SK-N-SH treated with all-trans-retinoic acid at 6 μM for 48 hours (cell line): ENCODE measurements around the gene UFD1.

Source experiments
- ATAC-seq: fragments of 200-7000 bp; cut with Tn5 transposase; 3 replicates; pipeline ENCODE4 v1.9.1; 2020; ENCODE audit warnings: mild to moderate bottlenecking, moderate library complexity
- ARNTL ChIP-seq: fragments of 450-650 bp; formaldehyde crosslinking; IDR thresholded peaks from 2 replicates; pipeline ENCODE4 v1.5.0; 2020; ENCODE audit warnings: low read depth, mild to moderate bottlenecking, moderate library complexity, borderline replicate concordance
- BACH2 ChIP-seq: fragments of 250-450 bp; sonication (Bioruptor Pico); IDR thresholded peaks from 2 replicates; pipeline ENCODE4 v1.9.0; 2021; ENCODE audit warnings: mild to moderate bottlenecking, borderline replicate concordance
- CREB5 ChIP-seq: fragments of 250-450 bp; sonication (Bioruptor Pico); IDR thresholded peaks from 2 replicates; pipeline ENCODE4 v1.5.1; 2020; ENCODE audit warnings: low read depth, mild to moderate bottlenecking, moderate library complexity
- CSDC2 ChIP-seq: fragments of 250-450 bp; sonication (Bioruptor Pico); IDR thresholded peaks from 2 replicates; pipeline ENCODE4 v1.5.0; 2020; ENCODE audit warnings: mild to moderate bottlenecking, moderate library complexity
- CSRNP3 ChIP-seq: fragments of 250-450 bp; sonication (Bioruptor Pico); IDR thresholded peaks from 2 replicates; pipeline ENCODE4 v1.5.1; 2021; ENCODE audit warnings: mild to moderate bottlenecking, moderate library complexity
- ESRRG ChIP-seq: fragments of 250-450 bp; sonication (Bioruptor Pico); IDR thresholded peaks from 2 replicates; pipeline ENCODE4 v1.6.1; 2021; ENCODE audit warnings: mild to moderate bottlenecking
- GLIS3 ChIP-seq: fragments of 250-450 bp; sonication (Bioruptor Pico); IDR thresholded peaks from 2 replicates; pipeline ENCODE4 v1.5.0; 2020; ENCODE audit warnings: mild to moderate bottlenecking, moderate library complexity
- ISL1 ChIP-seq: fragments of 250-450 bp; sonication (Bioruptor Pico); IDR thresholded peaks from 2 replicates; pipeline ENCODE4 v2.1.2; 2022; ENCODE audit warnings: mild to moderate bottlenecking, moderate library complexity
- OSR1 ChIP-seq: fragments of 250-450 bp; sonication (Bioruptor Pico); IDR thresholded peaks from 2 replicates; pipeline ENCODE4 v1.8.0; 2022; ENCODE audit warnings: moderate library complexity, mild to moderate bottlenecking, inconsistent platforms
- POU6F1 ChIP-seq: fragments of 250-450 bp; sonication (Bioruptor Pico); IDR thresholded peaks from 2 replicates; pipeline ENCODE4 v1.8.0; 2021; ENCODE audit warnings: low read depth, mild to moderate bottlenecking, moderate library complexity, borderline replicate concordance
- PPARA ChIP-seq: fragments of 250-450 bp; sonication (Bioruptor Pico); IDR thresholded peaks from 2 replicates; pipeline ENCODE4 v1.5.0; 2020; ENCODE audit warnings: mild to moderate bottlenecking, borderline replicate concordance
- RARB ChIP-seq: fragments of 250-450 bp; sonication (Bioruptor Pico); IDR thresholded peaks from 2 replicates; pipeline ENCODE4 v1.8.0; 2021; ENCODE audit warnings: mild to moderate bottlenecking, moderate library complexity
- SNAI2 ChIP-seq: fragments of 250-450 bp; sonication (Bioruptor Pico); IDR thresholded peaks from 2 replicates; pipeline ENCODE4 v1.5.0; 2020; ENCODE audit warnings: mild to moderate bottlenecking, moderate library complexity
- ZC3H10 ChIP-seq: fragments of 250-450 bp; sonication (Bioruptor Pico); IDR thresholded peaks from 2 replicates; pipeline ENCODE4 v1.5.1; 2021; ENCODE audit warnings: mild to moderate bottlenecking, moderate library complexity
- ZFP3 ChIP-seq: fragments of 250-450 bp; sonication (Bioruptor Pico); IDR thresholded peaks from 2 replicates; pipeline ENCODE4 v1.5.0; 2020; ENCODE audit warnings: mild to moderate bottlenecking, moderate library complexity
- ZFP30 ChIP-seq: fragments of 450-650 bp; formaldehyde crosslinking; IDR thresholded peaks from 2 replicates; pipeline ENCODE4 v1.5.0; 2022; ENCODE audit warnings: mild to moderate bottlenecking, moderate library complexity
- ZNF70 ChIP-seq: fragments of 450-650 bp; formaldehyde crosslinking; IDR thresholded peaks from 2 replicates; pipeline ENCODE4 v1.5.0; 2020; ENCODE audit warnings: mild to moderate bottlenecking, moderate library complexity
- TF ChIP-seq, protein P1 (sequence below): fragments of 250-450 bp; sonication (Bioruptor Pico); IDR thresholded peaks from 2 replicates; pipeline ENCODE4 v1.5.0; 2020; ENCODE audit warnings: mild to moderate bottlenecking, moderate library complexity
- TF ChIP-seq, protein P2 (sequence below): fragments of 250-450 bp; sonication (Bioruptor Pico); IDR thresholded peaks from 2 replicates; pipeline ENCODE4 v1.8.0; 2020; ENCODE audit warnings: mild to moderate bottlenecking, moderate library complexity, borderline replicate concordance

UFD1 gene

DNA sequence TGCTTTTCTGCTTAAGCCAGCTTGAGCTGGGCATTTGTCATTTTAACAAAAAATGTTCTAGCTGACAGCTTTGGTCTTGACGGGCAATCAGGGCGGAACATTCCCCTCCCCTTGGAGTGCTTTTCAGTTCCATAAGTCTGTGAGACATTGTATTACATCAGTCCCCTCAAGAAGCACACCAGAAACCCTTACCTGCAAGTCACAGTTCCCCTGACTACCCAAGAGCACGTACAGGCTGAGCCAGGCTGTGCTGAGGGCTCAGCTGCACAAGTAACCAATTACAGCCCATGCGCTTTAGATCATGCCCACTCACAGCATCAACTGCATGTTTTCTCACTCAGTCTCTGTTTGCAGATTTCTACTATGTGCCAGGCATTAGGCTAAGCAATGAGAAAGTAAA, 66.5 kb downstream of the UFD1 start:
- no peak for ATAC-seq
- no peak for TF ChIP-seq GLIS3
- TF ChIP-seq CREB5, result no peak
- no peak for TF ChIP-seq ARNTL (CRISPR knock-in tag)
- TF ChIP-seq ZFP3, result no peak
- no peak for TF ChIP-seq ESRRG (CRISPR knock-in tag)
- no peak for TF ChIP-seq ZNF70 (CRISPR knock-in tag)
- TF ChIP-seq, protein P1, sequence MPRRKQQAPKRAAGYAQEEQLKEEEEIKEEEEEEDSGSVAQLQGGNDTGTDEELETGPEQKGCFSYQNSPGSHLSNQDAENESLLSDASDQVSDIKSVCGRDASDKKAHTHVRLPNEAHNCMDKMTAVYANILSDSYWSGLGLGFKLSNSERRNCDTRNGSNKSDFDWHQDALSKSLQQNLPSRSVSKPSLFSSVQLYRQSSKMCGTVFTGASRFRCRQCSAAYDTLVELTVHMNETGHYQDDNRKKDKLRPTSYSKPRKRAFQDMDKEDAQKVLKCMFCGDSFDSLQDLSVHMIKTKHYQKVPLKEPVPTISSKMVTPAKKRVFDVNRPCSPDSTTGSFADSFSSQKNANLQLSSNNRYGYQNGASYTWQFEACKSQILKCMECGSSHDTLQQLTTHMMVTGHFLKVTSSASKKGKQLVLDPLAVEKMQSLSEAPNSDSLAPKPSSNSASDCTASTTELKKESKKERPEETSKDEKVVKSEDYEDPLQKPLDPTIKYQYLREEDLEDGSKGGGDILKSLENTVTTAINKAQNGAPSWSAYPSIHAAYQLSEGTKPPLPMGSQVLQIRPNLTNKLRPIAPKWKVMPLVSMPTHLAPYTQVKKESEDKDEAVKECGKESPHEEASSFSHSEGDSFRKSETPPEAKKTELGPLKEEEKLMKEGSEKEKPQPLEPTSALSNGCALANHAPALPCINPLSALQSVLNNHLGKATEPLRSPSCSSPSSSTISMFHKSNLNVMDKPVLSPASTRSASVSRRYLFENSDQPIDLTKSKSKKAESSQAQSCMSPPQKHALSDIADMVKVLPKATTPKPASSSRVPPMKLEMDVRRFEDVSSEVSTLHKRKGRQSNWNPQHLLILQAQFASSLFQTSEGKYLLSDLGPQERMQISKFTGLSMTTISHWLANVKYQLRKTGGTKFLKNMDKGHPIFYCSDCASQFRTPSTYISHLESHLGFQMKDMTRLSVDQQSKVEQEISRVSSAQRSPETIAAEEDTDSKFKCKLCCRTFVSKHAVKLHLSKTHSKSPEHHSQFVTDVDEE, result no peak
- no peak for TF ChIP-seq ZFP30 (CRISPR knock-in tag)
- TF ChIP-seq OSR1 (CRISPR knock-in tag), result no peak
- no peak for TF ChIP-seq BACH2
- no peak for TF ChIP-seq ISL1 (CRISPR knock-in tag)
- no peak for TF ChIP-seq ZC3H10
- no peak for TF ChIP-seq CSDC2 (CRISPR knock-in tag)
- no peak for TF ChIP-seq PPARA (CRISPR knock-in tag)
- TF ChIP-seq RARB (CRISPR knock-in tag), result no peak
- TF ChIP-seq, protein P2, sequence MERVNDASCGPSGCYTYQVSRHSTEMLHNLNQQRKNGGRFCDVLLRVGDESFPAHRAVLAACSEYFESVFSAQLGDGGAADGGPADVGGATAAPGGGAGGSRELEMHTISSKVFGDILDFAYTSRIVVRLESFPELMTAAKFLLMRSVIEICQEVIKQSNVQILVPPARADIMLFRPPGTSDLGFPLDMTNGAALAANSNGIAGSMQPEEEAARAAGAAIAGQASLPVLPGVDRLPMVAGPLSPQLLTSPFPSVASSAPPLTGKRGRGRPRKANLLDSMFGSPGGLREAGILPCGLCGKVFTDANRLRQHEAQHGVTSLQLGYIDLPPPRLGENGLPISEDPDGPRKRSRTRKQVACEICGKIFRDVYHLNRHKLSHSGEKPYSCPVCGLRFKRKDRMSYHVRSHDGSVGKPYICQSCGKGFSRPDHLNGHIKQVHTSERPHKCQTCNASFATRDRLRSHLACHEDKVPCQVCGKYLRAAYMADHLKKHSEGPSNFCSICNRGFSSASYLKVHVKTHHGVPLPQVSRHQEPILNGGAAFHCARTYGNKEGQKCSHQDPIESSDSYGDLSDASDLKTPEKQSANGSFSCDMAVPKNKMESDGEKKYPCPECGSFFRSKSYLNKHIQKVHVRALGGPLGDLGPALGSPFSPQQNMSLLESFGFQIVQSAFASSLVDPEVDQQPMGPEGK (CRISPR knock-in tag), result no peak
- TF ChIP-seq CSRNP3 (CRISPR knock-in tag), result no peak

GRCh38 chr22:19411690-19412045, 67.3 kb downstream of the UFD1 start:
- no peak for ATAC-seq
- TF ChIP-seq CREB5, result no peak
- TF ChIP-seq SNAI2, result no peak
- TF ChIP-seq, protein P1, result no peak
- TF ChIP-seq, protein P2 (CRISPR knock-in tag), result no peak
- TF ChIP-seq BACH2, result no peak
- no peak for TF ChIP-seq POU6F1 (CRISPR knock-in tag)
- no peak for TF ChIP-seq ZFP30 (CRISPR knock-in tag)
- TF ChIP-seq ESRRG (CRISPR knock-in tag), result no peak
- TF ChIP-seq CSDC2 (CRISPR knock-in tag), result no peak
- TF ChIP-seq ZC3H10, result no peak
- no peak for TF ChIP-seq ZFP3
- no peak for TF ChIP-seq OSR1 (CRISPR knock-in tag)
- TF ChIP-seq, all 23 proteins: peak for 0
